ENCODE measurements around the gene LRIG3.

DNA sequence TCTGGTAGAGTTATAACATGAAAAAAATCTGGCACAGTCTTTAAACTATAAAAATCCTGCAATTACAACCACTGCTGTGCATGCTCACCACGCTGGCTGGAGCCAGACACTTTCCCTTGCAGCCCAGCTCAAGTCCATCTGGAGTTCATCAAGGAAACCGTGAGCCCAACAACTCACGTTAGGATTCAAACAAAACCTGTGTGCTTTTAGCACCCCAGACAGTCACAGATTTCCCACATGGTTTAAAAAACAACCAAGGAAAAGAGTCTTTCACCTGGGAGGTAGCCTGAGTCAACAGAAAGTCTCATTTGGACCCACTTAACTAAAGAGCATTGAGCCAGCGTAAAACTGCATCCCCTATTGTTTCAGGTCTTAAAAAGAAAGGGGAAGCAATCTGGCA, 4.7 kb downstream of the LRIG3 start:
- TF ChIP-seq, protein P1, sequence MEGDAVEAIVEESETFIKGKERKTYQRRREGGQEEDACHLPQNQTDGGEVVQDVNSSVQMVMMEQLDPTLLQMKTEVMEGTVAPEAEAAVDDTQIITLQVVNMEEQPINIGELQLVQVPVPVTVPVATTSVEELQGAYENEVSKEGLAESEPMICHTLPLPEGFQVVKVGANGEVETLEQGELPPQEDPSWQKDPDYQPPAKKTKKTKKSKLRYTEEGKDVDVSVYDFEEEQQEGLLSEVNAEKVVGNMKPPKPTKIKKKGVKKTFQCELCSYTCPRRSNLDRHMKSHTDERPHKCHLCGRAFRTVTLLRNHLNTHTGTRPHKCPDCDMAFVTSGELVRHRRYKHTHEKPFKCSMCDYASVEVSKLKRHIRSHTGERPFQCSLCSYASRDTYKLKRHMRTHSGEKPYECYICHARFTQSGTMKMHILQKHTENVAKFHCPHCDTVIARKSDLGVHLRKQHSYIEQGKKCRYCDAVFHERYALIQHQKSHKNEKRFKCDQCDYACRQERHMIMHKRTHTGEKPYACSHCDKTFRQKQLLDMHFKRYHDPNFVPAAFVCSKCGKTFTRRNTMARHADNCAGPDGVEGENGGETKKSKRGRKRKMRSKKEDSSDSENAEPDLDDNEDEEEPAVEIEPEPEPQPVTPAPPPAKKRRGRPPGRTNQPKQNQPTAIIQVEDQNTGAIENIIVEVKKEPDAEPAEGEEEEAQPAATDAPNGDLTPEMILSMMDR (IDR thresholded peaks at IDR 0.05) = no peak
- TF ChIP-seq POLR2A (IDR thresholded peaks at IDR 0.05) = no peak
